Tongue (tissue), 2 donors: Measurements from ENCODE around the gene DOCK4. TPM values are rescaled to one million over a fixed set of nuclear protein-coding genes. Genes with fewer than 3 reads are reported as not detected.
"Not testable (repeated sequence)": the region's sequence is repeated elsewhere in the genome, so short reads cannot be mapped to it uniquely, and the experiment has no call there.

Experiments used
- DNase-seq: peaks from one replicate; pipeline ENCODE4 v3.0.0-alpha.2; 2015
- total RNA-seq: library from RNA; depleted of rRNA; stranded (reverse); fragments of >200 nt; gene quantifications from one replicate; pipeline ENCODE4 v1.2.3, GENCODE V29; 2014

Gene DOCK4
- total RNA-seq, 1 donor from 2014 or later = 34.9 TPM

DNA sequence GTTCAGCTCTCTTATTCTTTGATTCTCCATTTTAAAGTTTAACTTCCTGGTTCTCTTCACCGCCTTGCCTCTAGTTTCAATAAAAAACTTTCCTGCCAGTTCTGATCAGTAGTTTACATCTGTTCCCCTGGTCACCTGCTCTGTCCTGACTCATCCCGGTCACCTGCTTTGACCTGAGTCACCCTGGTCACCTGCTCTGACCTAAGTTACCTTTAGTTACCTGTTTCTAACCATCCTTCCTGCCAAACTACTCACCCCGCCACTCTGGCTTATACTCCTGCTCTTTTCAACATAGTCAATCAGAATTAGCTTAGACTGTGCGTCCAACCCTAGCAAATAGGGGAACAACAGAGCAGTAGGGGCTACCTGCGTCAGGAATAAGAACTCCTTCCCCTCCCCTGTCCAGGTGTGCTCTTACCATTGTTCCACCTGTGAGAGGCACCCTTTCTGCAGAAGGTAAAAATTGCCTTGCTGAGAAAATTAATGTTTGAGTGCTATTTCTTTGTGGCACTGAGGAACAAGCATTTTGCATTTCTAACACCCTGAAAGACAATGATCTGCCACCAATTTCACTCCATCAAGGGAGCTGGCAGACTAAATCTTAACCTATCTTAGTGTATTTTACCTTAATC is 263.6 kb downstream of the DOCK4 start:
- no peak for DNase-seq

DNA sequence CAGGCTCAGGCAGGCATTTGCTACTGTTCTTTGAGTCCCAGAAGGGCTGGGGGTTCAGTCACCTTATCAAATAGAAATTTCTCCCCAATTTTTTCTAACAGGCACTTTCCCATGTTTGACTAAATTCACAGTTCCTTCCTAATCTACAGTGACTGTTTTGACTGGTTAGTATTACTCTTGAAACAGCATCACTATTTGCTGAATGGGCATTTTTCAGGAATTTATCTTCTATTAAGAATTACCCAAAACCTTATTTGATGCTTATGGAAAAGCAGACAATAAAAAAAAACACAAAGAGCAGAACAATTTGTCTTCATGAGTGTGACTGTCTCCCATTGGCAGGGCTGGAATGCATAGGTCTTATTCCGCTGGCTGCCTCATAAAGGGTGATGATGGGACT is 269.0 kb downstream of the DOCK4 start:
- DNase-seq = no peak

DNA sequence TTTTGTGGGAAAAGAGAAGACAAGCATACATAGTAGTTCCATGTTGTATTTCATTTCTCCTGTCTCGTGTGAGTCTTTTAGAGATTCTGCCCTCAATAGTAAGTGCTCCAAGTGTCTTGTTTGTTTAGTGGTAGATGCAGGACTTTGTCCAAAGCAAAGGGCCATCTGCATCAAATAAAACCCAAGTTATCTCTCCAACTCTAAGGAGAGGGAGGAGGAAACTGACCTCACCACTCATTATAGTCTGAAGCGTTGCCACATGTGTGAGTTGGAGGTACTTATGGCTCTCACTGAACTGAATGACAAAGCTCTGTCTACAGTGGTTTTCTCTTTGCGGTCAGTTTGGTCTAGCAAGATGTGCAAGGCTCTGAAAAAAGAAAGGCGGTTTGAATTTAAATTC is 272.6 kb downstream of the DOCK4 start:
- no peak for DNase-seq

DNA sequence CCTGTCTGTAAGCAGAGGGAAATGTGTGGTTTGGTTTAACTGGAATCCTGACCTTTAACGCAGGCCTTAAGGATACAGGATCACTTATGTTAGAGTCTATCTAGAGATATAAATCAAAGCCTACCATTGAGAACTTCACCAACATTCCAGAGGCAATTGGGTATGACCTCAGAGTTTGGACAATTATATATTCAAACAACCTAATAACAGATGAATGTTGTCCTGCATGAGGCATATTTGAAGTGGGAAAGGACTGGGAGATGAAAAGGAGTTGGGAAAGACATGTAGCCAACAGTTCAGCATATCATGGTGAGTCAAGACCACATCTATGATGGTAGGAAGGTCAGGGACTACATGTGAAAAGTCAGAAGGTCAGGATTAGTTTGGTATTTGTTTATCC is 274.2 kb downstream of the DOCK4 start:
- DNase-seq = no peak

DNA sequence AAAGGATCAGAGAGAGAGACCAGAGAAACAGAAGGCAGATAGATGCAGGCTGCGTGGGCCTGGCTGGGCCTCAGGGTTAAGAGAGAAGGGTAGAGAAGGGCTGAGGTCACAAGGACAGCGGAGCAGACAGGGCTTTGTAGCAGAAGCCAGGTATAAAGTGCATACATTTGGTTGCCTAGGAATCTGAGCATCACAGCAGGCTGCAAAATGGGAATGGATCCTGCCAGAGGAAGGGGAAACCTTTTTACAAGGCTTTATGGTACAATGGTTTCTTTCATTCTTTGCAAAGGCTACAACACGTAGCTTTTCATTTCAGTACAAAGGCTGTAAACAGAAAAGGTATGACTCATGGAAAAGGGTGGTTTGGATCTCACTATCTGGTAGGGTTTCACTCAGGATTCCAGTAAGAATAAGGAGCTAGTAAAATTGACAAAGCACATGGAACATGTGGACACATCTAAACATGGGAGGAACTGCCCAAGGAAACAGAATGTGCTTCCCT is 275.1 kb downstream of the DOCK4 start:
- no peak for DNase-seq

DNA sequence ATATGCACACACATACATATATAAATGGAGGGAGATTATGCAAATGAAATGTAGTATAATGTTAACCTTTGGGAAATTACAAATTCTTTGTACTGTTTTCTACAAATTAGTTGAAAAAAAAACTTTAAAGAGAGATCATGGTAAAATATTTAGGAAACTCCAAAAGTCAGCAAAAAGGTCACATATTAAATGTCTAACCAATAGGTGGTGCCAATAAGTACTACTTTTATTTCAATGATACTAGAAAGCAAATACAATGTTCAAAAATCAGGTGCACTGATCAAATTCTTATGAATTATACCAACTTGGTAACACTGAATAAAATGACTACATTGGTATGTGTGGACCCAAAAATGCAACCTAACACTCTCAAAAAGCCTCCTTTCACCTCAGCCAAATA is 276.9 kb downstream of the DOCK4 start:
- no peak for DNase-seq

DNA sequence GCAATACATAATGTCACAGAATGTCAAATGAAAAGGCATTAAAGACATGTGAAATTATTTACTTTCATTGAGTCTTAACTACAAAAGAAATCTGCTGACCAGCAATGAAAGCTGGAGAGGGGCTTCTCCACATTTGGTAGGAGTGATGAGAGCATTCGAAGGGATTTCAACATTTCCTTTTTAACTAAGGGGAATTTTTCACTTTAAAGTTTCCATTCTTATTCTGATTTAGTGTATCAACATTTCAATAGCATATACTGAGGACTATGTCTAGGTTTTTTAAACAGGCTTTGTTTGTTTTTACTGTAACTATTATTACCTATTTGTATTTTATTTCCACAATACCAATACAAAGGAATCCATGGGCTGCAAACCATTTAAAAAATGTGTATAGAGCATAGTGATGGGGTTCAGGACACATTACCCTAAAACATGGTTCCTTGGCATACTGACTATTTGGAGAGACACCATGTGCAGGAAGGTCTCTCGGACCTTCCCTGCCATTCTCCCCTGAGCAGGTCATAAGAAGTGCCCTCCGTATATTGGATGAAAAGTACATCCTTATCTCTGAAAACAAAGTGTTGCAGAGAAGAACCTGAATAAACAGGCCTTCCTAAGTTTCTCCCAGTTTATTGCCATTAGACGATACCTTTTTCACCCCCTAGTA is 278.7 kb downstream of the DOCK4 start:
- no peak for DNase-seq

DNA sequence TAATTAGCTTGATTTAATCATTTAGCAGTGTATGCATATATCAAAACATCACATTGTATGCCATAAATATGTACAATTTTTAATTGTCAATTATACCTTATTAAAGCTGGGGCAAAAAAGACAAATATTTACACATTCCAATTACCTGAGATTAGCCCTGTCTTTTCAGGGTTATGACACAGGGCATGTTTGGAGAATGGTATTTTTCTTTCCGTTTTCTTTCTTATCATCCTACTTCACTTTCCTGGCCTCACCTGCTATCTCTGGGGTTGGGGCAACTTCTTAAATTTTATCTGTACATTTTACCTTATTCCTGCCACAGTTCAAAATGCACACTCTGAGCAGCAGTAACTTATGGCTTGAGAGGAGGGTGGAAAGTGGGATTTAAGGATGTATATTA is 285.9 kb downstream of the DOCK4 start:
- DNase-seq = no peak

DNA sequence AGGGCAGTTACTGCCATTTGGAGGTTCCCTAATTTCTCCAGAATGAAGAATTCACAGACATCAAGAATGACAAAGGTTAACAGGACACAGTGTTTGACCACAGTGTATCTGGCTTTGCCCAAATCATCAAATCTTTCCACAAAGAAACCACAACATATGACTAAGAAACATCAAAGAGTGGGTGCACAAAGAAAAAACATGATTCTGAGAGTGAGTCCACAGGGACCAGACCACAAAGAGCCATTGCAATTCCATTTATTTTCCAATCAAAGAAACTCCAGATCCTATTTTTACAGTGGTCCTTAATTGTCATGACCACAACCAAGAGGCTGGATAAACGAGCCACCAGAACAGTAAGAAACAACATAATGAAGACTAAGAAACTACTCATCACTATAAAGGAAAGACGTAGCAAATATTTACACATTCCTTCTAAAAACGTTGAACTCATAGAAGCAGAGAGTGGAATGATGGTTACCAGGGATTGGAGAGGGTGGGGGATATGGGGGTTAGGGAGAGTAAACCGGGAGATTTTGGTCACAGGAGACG is 286.5 kb downstream of the DOCK4 start:
- no peak for DNase-seq

DNA sequence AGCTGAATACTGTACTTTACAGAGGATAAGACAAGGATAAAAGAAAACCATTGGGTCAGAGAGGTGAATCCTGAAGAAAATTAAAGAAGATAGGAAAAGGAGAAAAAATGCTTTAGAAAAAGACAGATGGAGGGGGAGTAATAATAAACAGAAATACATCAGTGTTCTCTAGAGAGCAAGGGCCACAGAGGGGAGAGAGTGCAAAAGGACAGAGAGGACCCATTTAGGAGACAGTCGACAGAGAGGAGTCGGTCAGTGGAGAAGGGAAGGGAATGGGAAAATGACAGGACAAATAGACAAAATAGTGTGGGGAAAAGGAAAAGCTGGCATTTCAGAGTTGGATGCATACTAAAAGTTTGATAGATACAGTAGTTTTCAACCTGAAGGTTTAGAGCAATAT is 287.0 kb downstream of the DOCK4 start:
- no peak for DNase-seq

DNA sequence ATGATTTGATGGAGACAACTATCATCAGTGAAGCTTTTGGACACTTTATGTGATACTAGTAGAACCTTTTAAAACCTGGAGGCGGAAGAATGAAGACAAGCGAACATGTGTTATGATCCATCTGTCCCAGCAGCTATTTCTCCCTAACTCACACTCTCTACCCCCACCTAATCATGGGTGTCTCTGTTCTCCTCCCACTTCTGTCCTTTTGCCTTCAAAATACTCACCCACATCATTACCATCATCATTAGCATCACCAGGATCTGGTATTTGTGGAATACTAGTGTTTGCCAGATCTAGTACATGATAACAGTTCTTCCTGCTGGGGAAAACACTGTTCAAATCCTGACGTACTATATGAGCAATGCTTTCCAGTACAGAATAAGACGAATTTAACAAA is 287.7 kb downstream of the DOCK4 start:
- no peak for DNase-seq

DNA sequence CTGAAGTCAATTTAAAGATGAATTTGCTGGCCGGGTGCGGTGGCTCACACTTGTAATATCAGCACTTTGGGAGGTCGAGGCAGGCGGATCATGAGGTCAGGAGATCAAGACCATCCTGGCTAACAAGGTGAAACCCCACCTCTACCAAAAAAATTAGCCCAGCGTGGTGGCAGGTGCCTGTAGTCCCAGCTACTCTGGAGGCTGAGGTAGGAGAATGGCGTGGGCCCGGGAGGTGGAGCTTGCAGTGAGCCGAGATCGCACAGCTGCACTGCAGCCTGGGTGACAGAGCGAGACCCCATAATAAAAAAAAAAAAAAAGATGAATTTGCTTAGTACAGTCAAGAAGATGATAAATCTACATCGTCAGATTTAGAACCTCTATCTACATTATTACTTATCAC is 288.8 kb downstream of the DOCK4 start:
- DNase-seq = not testable (repeated sequence)

DNA sequence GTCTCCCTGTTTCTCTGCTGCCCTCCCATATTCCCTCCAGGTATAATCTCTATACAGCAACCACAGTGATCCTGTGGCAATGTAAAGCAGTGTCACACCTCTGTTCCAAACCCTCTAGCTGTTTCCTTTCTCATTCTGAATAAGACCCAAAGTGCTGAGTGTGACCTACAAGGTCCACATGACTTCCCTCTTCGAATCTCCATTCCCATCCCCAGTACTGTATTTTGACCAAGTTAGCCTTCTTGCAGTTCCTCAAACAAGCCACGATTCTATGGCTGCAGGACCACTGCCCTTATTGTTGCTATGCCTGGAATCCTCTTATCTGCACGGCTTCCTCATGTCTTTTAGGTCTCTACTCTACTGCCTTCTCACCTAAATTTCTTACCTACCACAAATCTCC is 291.9 kb downstream of the DOCK4 start:
- no peak for DNase-seq

DNA sequence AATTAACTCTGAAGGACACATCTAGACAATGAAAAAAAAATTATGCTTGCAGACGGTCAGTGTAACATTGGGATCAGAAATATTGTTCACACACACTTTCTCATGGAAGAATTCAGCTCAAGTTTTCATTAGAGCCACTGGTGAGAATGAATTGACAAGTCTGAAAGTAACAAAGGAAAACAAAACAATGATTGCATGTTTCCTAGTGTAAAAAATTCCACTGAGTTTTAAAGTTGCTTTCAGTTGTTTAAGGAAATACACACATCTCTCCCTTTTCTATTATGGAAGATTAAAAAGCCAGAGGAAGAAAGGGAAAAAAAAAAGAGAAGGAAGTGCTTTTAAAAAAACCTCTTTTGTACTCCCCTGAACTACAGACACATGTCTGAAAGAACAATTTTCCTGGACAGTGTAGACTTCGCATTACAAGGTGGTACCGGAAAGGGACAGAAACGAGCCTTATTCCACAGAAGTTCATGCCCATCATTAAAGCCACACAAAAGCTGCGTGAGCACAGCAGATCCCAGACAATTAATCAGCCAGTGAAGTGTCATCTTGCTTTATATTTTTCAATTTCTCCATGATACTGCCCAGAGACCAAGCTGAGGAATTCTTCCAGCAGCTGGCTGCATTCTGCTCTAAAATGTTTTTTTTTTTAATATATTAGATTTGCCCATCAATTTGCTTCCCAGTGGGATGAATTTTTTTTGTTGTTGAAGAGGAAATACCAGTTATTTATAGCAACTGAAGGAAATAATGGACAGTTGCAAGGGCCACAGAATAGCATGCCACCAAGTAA is 294.8 kb downstream of the DOCK4 start:
- DNase-seq = no peak

DNA sequence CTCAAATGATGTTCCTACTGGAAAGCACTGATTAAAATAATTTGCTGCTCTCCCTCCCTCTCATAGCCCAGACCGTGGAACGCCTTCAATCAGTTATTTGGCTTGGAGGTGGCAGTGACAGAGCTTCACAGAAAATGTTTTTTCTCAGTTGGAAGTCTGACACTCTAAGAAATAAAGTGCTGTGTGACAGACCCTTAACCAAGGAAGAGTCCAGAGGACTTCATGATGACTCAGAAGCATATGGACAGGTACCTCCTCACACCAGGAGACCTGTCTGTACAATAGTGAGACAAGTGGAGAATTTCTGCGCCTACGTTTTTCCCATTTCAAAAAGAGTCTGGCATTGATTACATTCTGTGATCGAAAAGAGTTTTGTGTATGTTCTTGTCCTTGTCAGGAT is 295.5 kb downstream of the DOCK4 start:
- DNase-seq = no peak

DNA sequence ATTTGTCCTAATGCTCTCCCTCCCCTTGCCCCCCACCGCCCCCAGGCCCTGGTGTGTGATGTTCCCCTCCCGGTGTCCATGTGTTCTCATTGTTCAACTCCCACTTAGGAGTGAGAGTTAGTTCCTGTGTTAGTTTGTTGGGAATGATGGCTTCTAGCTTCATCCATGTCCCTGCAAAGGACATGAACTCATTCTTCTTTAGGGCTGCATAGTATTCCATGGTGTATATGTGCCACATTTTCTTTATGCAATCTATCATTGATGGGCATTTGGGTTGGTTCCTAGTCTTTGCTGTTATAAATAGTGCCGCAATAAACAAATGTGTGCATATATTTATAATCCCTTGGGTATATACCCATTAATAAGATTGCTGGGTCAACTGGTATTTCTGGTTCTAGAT is 297.5 kb downstream of the DOCK4 start:
- not testable (repeated sequence) for DNase-seq

DNA sequence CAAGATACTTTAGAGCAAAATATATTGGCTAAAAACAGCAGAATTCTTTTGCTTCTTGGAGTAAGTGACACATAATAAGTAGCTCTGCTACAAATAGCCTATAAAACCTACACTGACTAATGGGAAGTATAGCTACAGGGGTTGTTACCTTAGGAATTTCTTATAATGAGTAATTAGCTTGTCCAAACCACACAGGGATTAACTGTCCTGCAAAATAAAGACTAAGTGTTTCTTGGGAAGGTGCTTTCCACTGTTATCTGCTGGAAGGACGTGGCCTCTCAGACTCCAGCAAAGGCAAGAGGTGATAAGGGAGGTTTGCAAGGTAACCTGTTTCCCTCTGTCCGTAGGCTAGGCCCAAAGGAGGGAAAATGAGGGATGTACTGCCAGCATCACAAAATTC is 302.4 kb downstream of the DOCK4 start:
- no peak for DNase-seq

DNA sequence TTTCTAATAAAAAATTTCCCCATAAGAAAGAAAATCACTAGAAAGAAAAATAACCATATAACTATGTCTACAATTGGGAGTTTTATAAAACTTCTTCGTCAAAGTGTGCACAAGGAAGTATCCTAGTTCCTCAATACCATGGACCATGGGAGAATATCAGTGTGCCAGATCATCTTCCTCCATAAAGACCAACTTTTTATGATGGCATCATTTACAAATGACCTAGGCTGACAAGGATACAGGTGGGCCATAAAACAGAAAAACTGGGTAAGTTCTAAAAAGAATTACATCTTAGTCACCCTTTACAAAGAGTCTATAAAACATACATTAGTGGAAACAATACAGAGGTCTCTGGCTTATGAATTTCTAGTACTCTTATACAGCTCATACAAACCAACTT is 303.2 kb downstream of the DOCK4 start:
- DNase-seq = no peak

DNA sequence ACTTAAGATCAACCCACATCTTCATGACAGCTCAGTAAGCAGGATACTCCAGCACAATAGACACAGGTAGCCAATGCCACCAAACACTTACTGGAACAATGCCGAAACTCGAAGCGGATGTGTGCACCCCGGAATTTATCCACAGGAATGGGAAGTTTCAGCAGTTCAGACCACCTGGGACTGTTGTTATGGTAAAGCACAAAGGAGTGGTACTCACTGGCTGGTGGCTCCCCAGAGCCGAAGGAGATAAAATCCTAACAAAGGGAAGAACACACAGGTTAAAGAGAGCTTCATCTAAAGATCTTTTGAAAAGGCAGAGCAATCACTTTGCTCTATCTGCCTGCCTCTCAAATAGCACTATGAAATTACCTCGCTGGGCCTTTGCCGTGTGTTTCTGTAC is 305.9 kb downstream of the DOCK4 start:
- no peak for DNase-seq

DNA sequence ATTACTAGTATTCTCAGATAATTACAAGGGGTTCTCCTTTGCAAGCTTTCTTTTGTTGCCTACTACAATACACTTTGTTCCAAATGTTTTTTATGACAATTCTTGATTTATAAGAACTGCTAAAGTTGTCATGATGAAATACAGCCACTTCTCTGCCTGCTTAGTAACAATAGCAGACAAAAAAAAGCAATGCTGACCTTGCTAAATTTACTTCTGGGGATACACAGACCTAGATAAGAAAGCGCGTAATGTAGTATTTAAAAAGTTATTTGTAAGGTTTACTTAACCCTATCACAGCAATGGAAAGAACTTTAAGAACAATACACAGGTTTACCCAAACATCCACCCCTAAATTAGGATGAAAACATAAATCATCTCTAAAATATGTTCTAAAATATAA is 311.1 kb downstream of the DOCK4 start:
- no peak for DNase-seq

DNA sequence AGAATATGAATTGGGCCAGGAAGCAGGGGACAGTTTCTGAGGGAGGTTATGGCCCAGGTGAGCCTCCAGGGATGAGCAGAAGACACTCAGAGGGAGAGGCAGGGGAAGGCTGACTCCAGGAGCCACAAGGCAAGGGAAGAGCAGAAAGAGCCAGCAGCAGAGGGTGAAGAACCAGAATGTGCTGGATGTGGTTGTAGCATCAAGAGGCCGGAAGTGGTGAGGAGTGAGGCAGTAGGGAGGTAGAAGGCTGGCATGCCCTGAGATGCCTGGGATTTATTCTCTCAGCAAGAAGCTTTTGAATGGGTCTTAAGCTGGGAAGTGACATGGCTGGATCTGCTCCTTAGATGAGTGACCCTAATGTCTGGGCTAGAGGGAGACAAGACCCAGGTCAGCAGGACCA is 311.7 kb downstream of the DOCK4 start:
- DNase-seq = no peak

DNA sequence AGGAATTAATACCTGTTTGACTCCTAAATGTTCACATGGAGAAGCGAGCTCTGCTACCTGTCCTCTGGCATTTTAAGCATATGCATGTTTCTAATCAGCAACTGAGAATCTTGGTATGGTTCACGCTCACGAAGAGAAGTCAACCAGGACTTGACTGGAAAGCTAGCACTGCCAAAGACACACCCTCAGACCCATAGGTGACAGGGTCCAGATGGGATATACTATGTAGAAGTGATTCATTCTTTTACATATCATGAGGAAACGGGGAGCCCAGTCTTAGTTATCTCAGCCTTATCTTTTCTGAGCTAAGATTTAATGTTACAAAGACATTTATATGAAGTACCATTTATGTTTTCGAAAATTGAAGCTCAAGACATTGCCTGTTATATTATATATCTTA is 313.0 kb downstream of the DOCK4 start:
- DNase-seq = no peak

DNA sequence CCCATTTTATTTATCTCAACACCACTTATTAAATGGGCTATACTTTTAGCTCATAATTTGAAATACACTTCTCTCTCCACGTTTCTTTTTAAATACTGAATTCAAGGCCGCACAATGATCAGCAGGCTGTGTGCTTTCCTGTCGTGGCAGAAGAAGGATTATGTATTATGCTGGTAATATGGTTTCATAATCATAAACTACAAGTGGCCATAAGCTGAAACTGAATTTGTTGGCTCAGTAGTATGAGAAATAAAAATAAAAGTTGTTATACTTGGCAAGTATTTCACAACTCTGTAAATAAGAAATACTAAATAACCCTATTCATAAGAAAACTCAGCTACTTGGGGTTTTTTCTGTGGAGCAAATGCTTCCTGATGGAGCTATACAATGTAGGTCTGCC is 313.6 kb downstream of the DOCK4 start:
- DNase-seq = no peak
